HepG2 (cell line): ENCODE results near the gene DOK4. TPM values are rescaled to one million over a fixed set of nuclear protein-coding genes. Genes with fewer than 3 reads are reported as not detected.

Source experiments
- ATF1 ChIP-seq: IDR thresholded peaks from 2 replicates; pipeline ENCODE4 v1.6.1; 2016; ENCODE audit warnings: mild to moderate bottlenecking, control low read depth
- DNMT1 ChIP-seq: sonication (generic); formaldehyde crosslinking; IDR thresholded peaks from 2 replicates; pipeline ENCODE4 v1.5.1; 2020; ENCODE audit warnings: mild to moderate bottlenecking, missing genetic modification reagents
- FOXC1 ChIP-seq: sonication (generic); formaldehyde crosslinking; IDR thresholded peaks from 2 replicates; pipeline ENCODE4 v1.8.0; 2022; ENCODE audit warnings: mild to moderate bottlenecking, missing genetic modification reagents, borderline replicate concordance
- KDM5B ChIP-seq: sonication (generic); formaldehyde crosslinking; IDR thresholded peaks from 2 replicates; pipeline ENCODE4 v1.4.0; 2020; ENCODE audit warnings: missing genetic modification reagents, mild to moderate bottlenecking, borderline replicate concordance
- KMT2B ChIP-seq: IDR thresholded peaks from 2 replicates; pipeline ENCODE4 v1.6.1; 2016; ENCODE audit warnings: missing genetic modification reagents, missing compliant biosample characterization
- MTA3 ChIP-seq: sonication (generic); formaldehyde crosslinking; IDR thresholded peaks from 2 replicates; pipeline ENCODE4 v1.4.0; 2020; ENCODE audit warnings: missing genetic modification reagents
- NCOR1 ChIP-seq: fragments of 200-600 bp; sonication (generic); IDR thresholded peaks from 2 replicates; pipeline ENCODE4 v1.7.0; 2017; ENCODE audit warnings: antibody characterized with exemption, low read length, borderline replicate concordance
- SAFB2 ChIP-seq: sonication (generic); formaldehyde crosslinking; IDR thresholded peaks from 2 replicates; pipeline ENCODE4 v1.5.1; 2020; ENCODE audit warnings: missing genetic modification reagents, low read depth, mild to moderate bottlenecking, borderline replicate concordance
- SNAI1 ChIP-seq: sonication (generic); formaldehyde crosslinking; IDR thresholded peaks from 2 replicates; pipeline ENCODE4 v1.5.0; 2020; ENCODE audit warnings: mild to moderate bottlenecking, missing genetic modification reagents, borderline replicate concordance
- STAT5B ChIP-seq: sonication (generic); formaldehyde crosslinking; IDR thresholded peaks from 2 replicates; pipeline ENCODE4 v1.4.0; 2020; ENCODE audit warnings: missing genetic modification reagents
- ZBTB3 ChIP-seq: sonication (generic); formaldehyde crosslinking; IDR thresholded peaks from 2 replicates; pipeline ENCODE4 v1.4.0; 2020; ENCODE audit warnings: low read depth, mild to moderate bottlenecking, moderate library complexity, missing genetic modification reagents, borderline replicate concordance
- ZFY ChIP-seq: sonication (generic); formaldehyde crosslinking; IDR thresholded peaks from 2 replicates; pipeline ENCODE4 v1.4.0; 2020; ENCODE audit warnings: missing genetic modification reagents
- ZNF383 ChIP-seq: sonication (generic); formaldehyde crosslinking; IDR thresholded peaks from 2 replicates; pipeline ENCODE4 v1.4.0; 2020; ENCODE audit warnings: missing genetic modification reagents, mild to moderate bottlenecking, borderline replicate concordance
- ZNF761 ChIP-seq: sonication (generic); formaldehyde crosslinking; conservative IDR thresholded peaks from 2 replicates; pipeline ENCODE4 v1.4.0; 2020; ENCODE audit warnings: mild to moderate bottlenecking, missing genetic modification reagents
- polyA plus RNA-seq, 8 experiments: library from polyadenylated mRNA; depleted of rRNA in 3 of 8; stranded (reverse) in 7 of 8; unstranded in 1 of 8; fragments of >200 nt; fragmentation: Illumina TruSeq in 4 of 8; extraction: Trizol in 4 of 8; gene quantifications; 2 replicates each; pipeline versions ENCODE4 v1.2.1 to v1.2.3, GENCODE V29; 2011 to 2016; ENCODE audit warnings: low read depth in 4 of 8, missing spikeins in 1 of 8, mixed read lengths in 1 of 8; ENCODE audit not compliant: insufficient read depth in 1 of 8
- total RNA-seq, 5 experiments: library from RNA; depleted of rRNA; stranded (reverse); fragments of >200 nt; fragmentation: Illumina TruSeq; extraction: Trizol; gene quantifications; 2 replicates each; pipeline ENCODE4 v1.2.3, GENCODE V29; 2016; ENCODE audit warnings: low read depth in 1 of 5
- TF ChIP-seq, protein P1 (sequence below): IDR thresholded peaks from 2 replicates; pipeline ENCODE4 v1.6.1; 2018; ENCODE audit warnings: missing genetic modification reagents
- TF ChIP-seq, protein P2 (sequence below), 2 experiments: fragments of 450-650 bp in 1 of 2; sonication (generic) in 1 of 2; formaldehyde crosslinking in 1 of 2; IDR thresholded peaks; 2 replicates each; pipeline versions ENCODE4 v1.6.1 to v1.8.0; 2016 to 2022; ENCODE audit warnings: antibody characterized with exemption in 1 of 2, mild to moderate bottlenecking in 1 of 2, missing genetic modification reagents in 1 of 2
- TF ChIP-seq, protein P3 (sequence below): sonication (generic); formaldehyde crosslinking; IDR thresholded peaks from 2 replicates; pipeline ENCODE4 v1.5.0; 2020; ENCODE audit warnings: missing genetic modification reagents, mild to moderate bottlenecking, borderline replicate concordance
- TF ChIP-seq, protein P4 (sequence below): sonication (generic); formaldehyde crosslinking; IDR thresholded peaks from 2 replicates; pipeline ENCODE4 v1.8.0; 2022; ENCODE audit warnings: missing genetic modification reagents, mild to moderate bottlenecking, borderline replicate concordance

The DOK4 gene
- total and polyA plus RNA-seq, 2 of the 13 experiments (the other 11 are each of a cell fraction or from before 2014, with no cell fraction given), result 52.7 to 70.0 TPM

DNA sequence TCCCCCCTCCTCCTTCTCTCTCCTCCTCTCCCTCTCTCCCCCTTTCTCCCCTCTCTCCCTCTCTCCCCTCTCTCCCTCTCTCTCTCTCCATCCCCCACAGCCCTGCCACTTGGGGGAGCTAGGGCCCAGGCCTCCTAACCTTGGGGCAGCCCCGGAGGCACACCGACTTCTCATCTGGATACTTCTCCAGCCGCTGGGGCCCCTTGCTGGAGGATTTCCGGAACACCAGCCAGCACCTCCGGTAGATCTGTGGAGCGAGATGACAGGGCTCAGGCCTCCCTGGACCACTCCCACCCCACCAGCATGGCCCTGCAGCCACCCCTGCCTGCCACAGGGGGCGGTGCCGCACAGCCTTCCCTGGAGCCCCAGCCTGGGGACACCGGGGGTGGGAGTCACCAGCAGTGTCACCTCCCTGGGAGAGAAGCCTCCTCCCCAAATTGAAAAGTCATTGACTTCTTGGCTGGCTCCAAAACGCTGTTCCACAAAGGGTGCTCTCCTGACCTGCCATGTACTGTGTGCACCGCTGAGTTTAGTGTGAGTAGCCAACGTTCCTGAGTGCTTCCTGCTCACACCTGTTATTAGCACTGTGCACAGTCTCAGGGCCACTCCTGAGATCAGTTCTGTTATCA is 10.5 kb downstream of the DOK4 start (continued):
- TF ChIP-seq FOXC1 (no peak), ZBTB3 (CRISPR knock-in tag) (no peak), KDM5B (no peak), STAT5B (CRISPR knock-in tag) (no peak), KMT2B (CRISPR knock-in tag) (no peak), SAFB2 (CRISPR knock-in tag) (no peak), ATF1 (no peak), ZNF383 (CRISPR knock-in tag) (no peak), NCOR1 (no peak), MTA3 (CRISPR knock-in tag) (no peak), ZNF761 (CRISPR knock-in tag) (no peak), SNAI1 (CRISPR knock-in tag) (no peak), DNMT1 (CRISPR knock-in tag) (no peak), ZFY (CRISPR knock-in tag) (peak; percentile 28; the same call in 1 of the 2 replicates)
- TF ChIP-seq, protein P1, sequence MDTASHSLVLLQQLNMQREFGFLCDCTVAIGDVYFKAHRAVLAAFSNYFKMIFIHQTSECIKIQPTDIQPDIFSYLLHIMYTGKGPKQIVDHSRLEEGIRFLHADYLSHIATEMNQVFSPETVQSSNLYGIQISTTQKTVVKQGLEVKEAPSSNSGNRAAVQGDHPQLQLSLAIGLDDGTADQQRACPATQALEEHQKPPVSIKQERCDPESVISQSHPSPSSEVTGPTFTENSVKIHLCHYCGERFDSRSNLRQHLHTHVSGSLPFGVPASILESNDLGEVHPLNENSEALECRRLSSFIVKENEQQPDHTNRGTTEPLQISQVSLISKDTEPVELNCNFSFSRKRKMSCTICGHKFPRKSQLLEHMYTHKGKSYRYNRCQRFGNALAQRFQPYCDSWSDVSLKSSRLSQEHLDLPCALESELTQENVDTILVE (CRISPR knock-in tag), result no peak
- TF ChIP-seq, protein P2, sequence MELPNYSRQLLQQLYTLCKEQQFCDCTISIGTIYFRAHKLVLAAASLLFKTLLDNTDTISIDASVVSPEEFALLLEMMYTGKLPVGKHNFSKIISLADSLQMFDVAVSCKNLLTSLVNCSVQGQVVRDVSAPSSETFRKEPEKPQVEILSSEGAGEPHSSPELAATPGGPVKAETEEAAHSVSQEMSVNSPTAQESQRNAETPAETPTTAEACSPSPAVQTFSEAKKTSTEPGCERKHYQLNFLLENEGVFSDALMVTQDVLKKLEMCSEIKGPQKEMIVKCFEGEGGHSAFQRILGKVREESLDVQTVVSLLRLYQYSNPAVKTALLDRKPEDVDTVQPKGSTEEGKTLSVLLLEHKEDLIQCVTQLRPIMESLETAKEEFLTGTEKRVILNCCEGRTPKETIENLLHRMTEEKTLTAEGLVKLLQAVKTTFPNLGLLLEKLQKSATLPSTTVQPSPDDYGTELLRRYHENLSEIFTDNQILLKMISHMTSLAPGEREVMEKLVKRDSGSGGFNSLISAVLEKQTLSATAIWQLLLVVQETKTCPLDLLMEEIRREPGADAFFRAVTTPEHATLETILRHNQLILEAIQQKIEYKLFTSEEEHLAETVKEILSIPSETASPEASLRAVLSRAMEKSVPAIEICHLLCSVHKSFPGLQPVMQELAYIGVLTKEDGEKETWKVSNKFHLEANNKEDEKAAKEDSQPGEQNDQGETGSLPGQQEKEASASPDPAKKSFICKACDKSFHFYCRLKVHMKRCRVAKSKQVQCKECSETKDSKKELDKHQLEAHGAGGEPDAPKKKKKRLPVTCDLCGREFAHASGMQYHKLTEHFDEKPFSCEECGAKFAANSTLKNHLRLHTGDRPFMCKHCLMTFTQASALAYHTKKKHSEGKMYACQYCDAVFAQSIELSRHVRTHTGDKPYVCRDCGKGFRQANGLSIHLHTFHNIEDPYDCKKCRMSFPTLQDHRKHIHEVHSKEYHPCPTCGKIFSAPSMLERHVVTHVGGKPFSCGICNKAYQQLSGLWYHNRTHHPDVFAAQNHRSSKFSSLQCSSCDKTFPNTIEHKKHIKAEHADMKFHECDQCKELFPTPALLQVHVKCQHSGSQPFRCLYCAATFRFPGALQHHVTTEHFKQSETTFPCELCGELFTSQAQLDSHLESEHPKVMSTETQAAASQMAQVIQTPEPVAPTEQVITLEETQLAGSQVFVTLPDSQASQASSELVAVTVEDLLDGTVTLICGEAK (IDR thresholded peaks at IDR 0.05), result no peak
- TF ChIP-seq, protein P2 (CRISPR knock-in tag; IDR thresholded peaks at IDR 0.05), result no peak
- TF ChIP-seq, protein P3, sequence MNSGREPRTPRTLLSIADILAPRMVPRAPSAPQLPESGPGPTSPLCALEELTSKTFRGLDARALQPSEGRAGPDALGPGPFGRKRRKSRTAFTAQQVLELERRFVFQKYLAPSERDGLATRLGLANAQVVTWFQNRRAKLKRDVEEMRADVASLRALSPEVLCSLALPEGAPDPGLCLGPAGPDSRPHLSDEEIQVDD (CRISPR knock-in tag), result no peak
- TF ChIP-seq, protein P4, sequence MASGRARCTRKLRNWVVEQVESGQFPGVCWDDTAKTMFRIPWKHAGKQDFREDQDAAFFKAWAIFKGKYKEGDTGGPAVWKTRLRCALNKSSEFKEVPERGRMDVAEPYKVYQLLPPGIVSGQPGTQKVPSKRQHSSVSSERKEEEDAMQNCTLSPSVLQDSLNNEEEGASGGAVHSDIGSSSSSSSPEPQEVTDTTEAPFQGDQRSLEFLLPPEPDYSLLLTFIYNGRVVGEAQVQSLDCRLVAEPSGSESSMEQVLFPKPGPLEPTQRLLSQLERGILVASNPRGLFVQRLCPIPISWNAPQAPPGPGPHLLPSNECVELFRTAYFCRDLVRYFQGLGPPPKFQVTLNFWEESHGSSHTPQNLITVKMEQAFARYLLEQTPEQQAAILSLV (CRISPR knock-in tag), result no peak
